HEK293 (cell line): ENCODE data around the gene TRIM40.
A peak's percentile ranks its signal among the peaks of the same experiment; 100 is the strongest.

ENCODE experiments used
- CTCF ChIP-seq: fragments of 450-650 bp; formaldehyde crosslinking; IDR thresholded peaks from 2 replicates; pipeline ENCODE4 v1.5.1; 2016; ENCODE audit warnings: missing biosample characterization, missing genetic modification characterization
- ZNF24 ChIP-seq: fragments of 450-650 bp; formaldehyde crosslinking; IDR thresholded peaks from 2 replicates; pipeline ENCODE4 v1.5.1; 2016; ENCODE audit warnings: missing biosample characterization, missing genetic modification characterization
- ZNF280C ChIP-seq: fragments of 450-650 bp; formaldehyde crosslinking; IDR thresholded peaks from 2 replicates; pipeline ENCODE4 v1.5.1; 2016; ENCODE audit warnings: missing biosample characterization, missing genetic modification characterization
- ZNF350 ChIP-seq: fragments of 450-650 bp; formaldehyde crosslinking; IDR thresholded peaks from 2 replicates; pipeline ENCODE4 v1.5.0; 2017; ENCODE audit warnings: missing biosample characterization, mild to moderate bottlenecking, missing genetic modification characterization
- ZNF549 ChIP-seq: fragments of 450-650 bp; IDR thresholded peaks from 2 replicates; pipeline ENCODE4 v1.5.1; 2018; ENCODE audit warnings: missing biosample characterization, missing genetic modification characterization, mild to moderate bottlenecking, inconsistent platforms, moderate library complexity
- ZNF785 ChIP-seq: fragments of 450-650 bp; formaldehyde crosslinking; IDR thresholded peaks from 2 replicates; pipeline ENCODE4 v1.5.1; 2016; ENCODE audit warnings: missing biosample characterization, missing genetic modification characterization
- ZSCAN18 ChIP-seq: fragments of 450-650 bp; formaldehyde crosslinking; IDR thresholded peaks from 2 replicates; pipeline ENCODE4 v1.5.1; 2016; ENCODE audit warnings: missing biosample characterization, missing genetic modification characterization

DNA sequence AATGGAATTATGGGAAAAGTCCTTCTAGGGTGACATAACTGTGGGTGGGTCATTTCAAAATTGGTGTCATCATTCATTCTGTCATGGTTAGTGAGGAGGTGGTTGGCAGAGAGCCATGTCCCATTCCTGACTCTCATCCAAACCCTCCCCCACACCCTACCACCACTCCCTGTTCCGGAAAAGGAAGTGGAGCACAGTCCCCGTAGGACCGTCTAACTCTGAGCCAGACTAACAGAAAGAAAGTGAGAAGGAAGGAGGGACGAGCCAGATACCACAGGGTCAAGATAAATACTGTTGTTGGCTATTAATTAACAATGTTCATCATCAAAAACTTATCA lies 20.3 kb downstream of the TRIM40 start:
- no peak for TF ChIP-seq ZNF350 (tag by site-specific recombination)
- no peak for TF ChIP-seq CTCF (tag by site-specific recombination)
- peak; percentile 89 for TF ChIP-seq ZNF24 (tag by site-specific recombination)
- no peak for TF ChIP-seq ZNF785 (tag by site-specific recombination)
- TF ChIP-seq ZNF280C (tag by site-specific recombination) = no peak
- no peak for TF ChIP-seq ZSCAN18 (tag by site-specific recombination)
- no peak for TF ChIP-seq ZNF549 (tag by site-specific recombination)
